Skeletal muscle tissue (tissue), 4 donors: Measurements from ENCODE around the gene SPON1. TPM values are rescaled to one million over a fixed set of nuclear protein-coding genes. Genes with fewer than 3 reads are reported as not detected.
A peak's percentile ranks its signal among the peaks of the same experiment; 100 is the strongest.

Source experiments
- H3K27ac ChIP-seq: one replicate; pipeline ENCODE4 v1.7.0; 2013; ENCODE audit warnings: mild to moderate bottlenecking, low read depth, low read length, inconsistent platforms
- H3K27me3 ChIP-seq, 3 donors: one replicate each; pipeline ENCODE4 v1.7.0; 2013; ENCODE audit warnings: low read length in 3 of 3; ENCODE audit not compliant: control insufficient read depth in 3 of 3, insufficient read depth in 3 of 3
- H3K36me3 ChIP-seq, 3 donors: one replicate each; pipeline ENCODE4 v1.7.0; 2013; ENCODE audit warnings: low read length in 3 of 3; ENCODE audit not compliant: control insufficient read depth in 3 of 3, insufficient read depth in 3 of 3
- H3K4me1 ChIP-seq, 3 donors: one replicate each; pipeline ENCODE4 v1.7.0; 2013; ENCODE audit warnings: low read length in 3 of 3, mild to moderate bottlenecking in 3 of 3; ENCODE audit not compliant: control insufficient read depth in 3 of 3, insufficient read depth in 3 of 3
- H3K4me3 ChIP-seq, 3 donors: one replicate each; pipeline ENCODE4 v1.7.0; 2013; ENCODE audit warnings: low read length in 3 of 3
- H3K9ac ChIP-seq, 3 donors: one replicate each; pipeline ENCODE4 v1.7.0; 2013; ENCODE audit warnings: low read length in 3 of 3, mild to moderate bottlenecking in 3 of 3, moderate library complexity in 2 of 3, low read depth in 1 of 3
- H3K9me3 ChIP-seq, 3 donors: one replicate each; pipeline ENCODE4 v1.7.0; 2013; ENCODE audit warnings: low read length in 3 of 3; ENCODE audit not compliant: control insufficient read depth in 3 of 3
- total RNA-seq: library from RNA; depleted of rRNA; stranded (reverse); fragments of >200 nt; gene quantifications from one replicate; pipeline ENCODE4 v1.2.3, GENCODE V29; 2014
- donor health status: Osteomylitis.

Gene SPON1
- total RNA-seq, 1 donor from 2014 or later = 20.4 TPM

- no peaks in the 10 kb centered on the region for H3K36me3 ChIP-seq
- H3K4me3 ChIP-seq = no peak overlapping the region
- no peak overlapping the region for H3K9ac ChIP-seq
- peaks cover 24 to 50% (median 42%) of the 10 kb centered on the region in 3 donors for H3K27me3 ChIP-seq
- H3K27ac ChIP-seq = no peak overlapping the region
- H3K9me3 ChIP-seq = no peaks in the 10 kb centered on the region
- peaks cover 0 to 15% (median 2%) of the 10 kb centered on the region in 3 donors for H3K4me1 ChIP-seq
Observed at GRCh38 chr11:13958641-13959400, 3.7 kb upstream of the SPON1 start.

GRCh38 chr11:13962198-13962561, 343 bp upstream of the SPON1 start:
- Histone ChIP-seq H3K4me3 (peak overlapping the region in 1 of 3 donors; percentile 43), H3K27ac (no peak overlapping the region), H3K36me3 (no peaks in the 10 kb centered on the region), H3K27me3 (peaks cover 38 to 60% (median 56%) of the 10 kb centered on the region in 3 donors), H3K4me1 (peaks cover 0 to 15% (median 2%) of the 10 kb centered on the region in 3 donors), H3K9me3 (no peaks in the 10 kb centered on the region), H3K9ac (no peak overlapping the region)

- H3K4me1 ChIP-seq = peaks cover 0 to 15% (median 2%) of the 10 kb centered on the region in 3 donors
- H3K27me3 ChIP-seq = peaks cover 42 to 55% (median 51%) of the 10 kb centered on the region in 3 donors
- H3K36me3 ChIP-seq = no peaks in the 10 kb centered on the region
- H3K9me3 ChIP-seq = no peaks in the 10 kb centered on the region
- no peak overlapping the region for H3K9ac ChIP-seq
- H3K27ac ChIP-seq = peak overlapping the region; percentile 25
- H3K4me3 ChIP-seq = peak overlapping the region in 1 of 3 donors; percentile 43
Observed at GRCh38 chr11:13963169-13963948, 836 bp downstream of the SPON1 start.

- H3K36me3 ChIP-seq = no peaks in the 10 kb centered on the region
- H3K27ac ChIP-seq = peak overlapping the region; percentile 25
- no peak overlapping the region for H3K9ac ChIP-seq
- H3K9me3 ChIP-seq = no peaks in the 10 kb centered on the region
- peaks cover 38 to 55% (median 48%) of the 10 kb centered on the region in 3 donors for H3K27me3 ChIP-seq
- H3K4me1 ChIP-seq = peaks cover 0 to 15% (median 2%) of the 10 kb centered on the region in 3 donors
- peak overlapping the region in 1 of 3 donors; percentile 43 for H3K4me3 ChIP-seq
Observed at GRCh38 chr11:13963949-13964770, 1.6 kb downstream of the SPON1 start.

GRCh38 chr11:13964771-13965074, 2.2 kb downstream of the SPON1 start:
- no peak overlapping the region for H3K27ac ChIP-seq

GRCh38 chr11:13965337-13965736, 2.8 kb downstream of the SPON1 start:
- peaks cover 38 to 50% (median 48%) of the 10 kb centered on the region in 3 donors for H3K27me3 ChIP-seq
- H3K27ac ChIP-seq = no peak overlapping the region
- no peaks in the 10 kb centered on the region for H3K36me3 ChIP-seq
- H3K4me3 ChIP-seq = no peak overlapping the region
- peaks cover 0 to 15% (median 2%) of the 10 kb centered on the region in 3 donors for H3K4me1 ChIP-seq
- no peak overlapping the region for H3K9ac ChIP-seq
- H3K9me3 ChIP-seq = no peaks in the 10 kb centered on the region

More at GRCh38 chr11:13964771-13965074, 2.2 kb downstream of the SPON1 start:
- no peak overlapping the region for H3K9ac ChIP-seq
- peaks cover 0 to 15% (median 2%) of the 10 kb centered on the region in 3 donors for H3K4me1 ChIP-seq
- peaks cover 38 to 53% (median 48%) of the 10 kb centered on the region in 3 donors for H3K27me3 ChIP-seq
- no peaks in the 10 kb centered on the region for H3K36me3 ChIP-seq
- no peaks in the 10 kb centered on the region for H3K9me3 ChIP-seq
- peak overlapping the region in 1 of 3 donors; percentile 43 for H3K4me3 ChIP-seq

- H3K27me3 ChIP-seq = peaks cover 38 to 49% (median 46%) of the 10 kb centered on the region in 3 donors
- H3K4me1 ChIP-seq = peaks cover 0 to 15% (median 2%) of the 10 kb centered on the region in 3 donors
- no peak overlapping the region for H3K9ac ChIP-seq
- no peaks in the 10 kb centered on the region for H3K9me3 ChIP-seq
- H3K4me3 ChIP-seq = no peak overlapping the region
- H3K27ac ChIP-seq = no peak overlapping the region
- no peaks in the 10 kb centered on the region for H3K36me3 ChIP-seq
Observed at GRCh38 chr11:13966013-13966412, 3.5 kb downstream of the SPON1 start.

GRCh38 chr11:13966486-13966885, 4.0 kb downstream of the SPON1 start:
- peaks cover 35 to 44% (median 41%) of the 10 kb centered on the region in 3 donors for H3K27me3 ChIP-seq
- H3K27ac ChIP-seq = no peak overlapping the region

GRCh38 chr11:13970986-13971385, 8.5 kb downstream of the SPON1 start:
- Histone ChIP-seq H3K27ac (no peak overlapping the region), H3K27me3 (peaks cover 2 to 7% (median 7%) of the 10 kb centered on the region in 3 donors), H3K9me3 (no peaks in the 10 kb centered on the region), H3K4me1 (peaks cover 0 to 2% (median 0%) of the 10 kb centered on the region in 3 donors), H3K36me3 (no peaks in the 10 kb centered on the region), H3K4me3 (no peak overlapping the region), H3K9ac (no peak overlapping the region)

More at GRCh38 chr11:13966486-13966885, 4.0 kb downstream of the SPON1 start:
- Histone ChIP-seq H3K9me3 (no peaks in the 10 kb centered on the region), H3K9ac (no peak overlapping the region), H3K4me3 (no peak overlapping the region), H3K36me3 (no peaks in the 10 kb centered on the region), H3K4me1 (peaks cover 0 to 15% (median 2%) of the 10 kb centered on the region in 3 donors)
